A549 (cell line): ENCODE data around the gene NANOS2. TPM values are rescaled to one million over a fixed set of nuclear protein-coding genes. Genes with fewer than 3 reads are reported as not detected.

ENCODE experiments used
- ATAC-seq, 2 experiments: fragments of 200-7000 bp in 1 of 2; fragments of >200 bp in 1 of 2; cut with Nextera tagmentation in 1 of 2; cut with Tn5 transposase in 1 of 2; 3 replicates each; pipeline versions ENCODE4 v1.8.0 to v1.9.1; 2018 to 2020; ENCODE audit warnings: mild to moderate bottlenecking in 1 of 2, moderate library complexity in 1 of 2
- CTCF ChIA-PET: fragments of 300-600 bp; sonication (Branson Sonifier 250); formaldehyde crosslinking; extraction: SDS; loops from one replicate; lab custom pipeline; 2021; ENCODE audit warnings: antibody characterized with exemption, inconsistent platforms; lab: Yijun Ruan, JAX
- POLR2A ChIA-PET: fragments of 350-600 bp; formaldehyde crosslinking; extraction: SDS; loops from one replicate; lab custom pipeline; 2021; ENCODE audit warnings: antibody characterized with exemption, inconsistent platforms; lab: Yijun Ruan, JAX
- DNase-seq, 2 experiments: peaks; one replicate each; pipeline versions ENCODE4 v3.0.0 to v3.0.0-alpha.2; 2011 to 2016; ENCODE audit warnings: low read depth in 1 of 2, low spot score in 1 of 2
- FAIRE-seq: peaks from 2 replicates; lab custom pipeline; 2011; peaks lifted over from hg19 to GRCh38; lab: Jason Lieb, UNC
- H3K27ac ChIP-seq, 2 experiments: fragments of >200 bp; sonication (Bioruptor Twin); formaldehyde crosslinking; 3 replicates each; pipeline ENCODE4 v1.5.1; 2016 to 2017
- H3K4me1 ChIP-seq: fragments of >200 bp; sonication (Bioruptor Twin); formaldehyde crosslinking; 3 replicates; pipeline ENCODE4 v1.6.1; 2016
- H3K4me2 ChIP-seq: fragments of >200 bp; sonication (Bioruptor Twin); formaldehyde crosslinking; 3 replicates; pipeline ENCODE4 v1.6.1; 2016
- H3K4me3 ChIP-seq: fragments of >200 bp; sonication (Bioruptor Twin); formaldehyde crosslinking; 3 replicates; pipeline ENCODE4 v1.5.1; 2016
- H3K9me3 ChIP-seq: fragments of >200 bp; sonication (Bioruptor Twin); formaldehyde crosslinking; 3 replicates; pipeline ENCODE4 v1.6.1; 2016
- CBX2 ChIP-seq: fragments of 200-600 bp; sonication (generic); IDR thresholded peaks from 2 replicates; pipeline ENCODE4 v1.6.1; 2016; ENCODE audit warnings: low read depth, mild to moderate bottlenecking, borderline replicate concordance
- CEBPB ChIP-seq, 2 experiments: fragments of >200 bp in 1 of 2; sonication (Bioruptor Twin) in 1 of 2; formaldehyde crosslinking in 1 of 2; IDR thresholded peaks; 2 replicates each; pipeline ENCODE4 v1.6.1; 2012 to 2016
- E2F6 ChIP-seq: IDR thresholded peaks from 2 replicates; pipeline ENCODE4 v1.6.1; 2012; ENCODE audit warnings: low read depth, borderline replicate concordance
- EP300 ChIP-seq, 2 experiments: fragments of >200 bp; sonication (Bioruptor Twin); formaldehyde crosslinking; IDR thresholded peaks; 2 replicates in 1 of 2; 3 replicates in 1 of 2; pipeline ENCODE4 v1.6.1; 2016 to 2017
- FOSB ChIP-seq: fragments of 250-450 bp; sonication (Bioruptor Pico); IDR thresholded peaks from 2 replicates; pipeline ENCODE4 v1.5.0; 2020; ENCODE audit warnings: mild to moderate bottlenecking, moderate library complexity
- FOSL2 ChIP-seq, 2 experiments: fragments of 450-650 bp in 1 of 2; fragments of >200 bp in 1 of 2; sonication (Bioruptor Twin) in 1 of 2; formaldehyde crosslinking; IDR thresholded peaks; 2 replicates each; pipeline versions ENCODE4 v1.5.0 to v1.6.1; 2016 to 2020; ENCODE audit warnings: mild to moderate bottlenecking in 1 of 2, moderate library complexity in 1 of 2
- HOXB5 ChIP-seq: fragments of 250-450 bp; sonication (Bioruptor Pico); IDR thresholded peaks from 2 replicates; pipeline ENCODE4 v1.5.0; 2020; ENCODE audit warnings: mild to moderate bottlenecking, moderate library complexity
- JUN ChIP-seq, 2 experiments: fragments of >200 bp; sonication (Bioruptor Twin); formaldehyde crosslinking; IDR thresholded peaks; 2 replicates in 1 of 2; 3 replicates in 1 of 2; pipeline ENCODE4 v1.6.1; 2016 to 2017
- JUNB ChIP-seq: fragments of >200 bp; sonication (Bioruptor Twin); formaldehyde crosslinking; IDR thresholded peaks from 2 replicates; pipeline ENCODE4 v1.6.1; 2016
- KDM5A ChIP-seq: fragments of 200-600 bp; sonication (generic); IDR thresholded peaks from 2 replicates; pipeline ENCODE4 v1.6.1; 2016; ENCODE audit warnings: antibody characterized with exemption, mild to moderate bottlenecking
- MAFK ChIP-seq: fragments of 450-650 bp; IDR thresholded peaks from 2 replicates; pipeline ENCODE4 v1.6.1; 2014; ENCODE audit not compliant: partially characterized antibody
- MAZ ChIP-seq: fragments of 150-350 bp; IDR thresholded peaks from 2 replicates; pipeline ENCODE4 v1.6.1; 2014; ENCODE audit warnings: antibody characterized with exemption, low read depth, low read length, borderline replicate concordance
- MYC ChIP-seq: IDR thresholded peaks from 2 replicates; pipeline ENCODE4 v1.6.1; 2012; ENCODE audit warnings: mild to moderate bottlenecking, inconsistent platforms, low read length, improper control_type of control experiment, borderline replicate concordance
- NFE2L2 ChIP-seq: fragments of 150-350 bp; conservative IDR thresholded peaks from 2 replicates; pipeline ENCODE4 v1.6.1; 2014; ENCODE audit warnings: low read length
- RAD21 ChIP-seq, 2 experiments: fragments of >200 bp in 1 of 2; sonication (Bioruptor Twin) in 1 of 2; formaldehyde crosslinking in 1 of 2; IDR thresholded peaks in 1 of 2; conservative IDR thresholded peaks in 1 of 2; 2 replicates in 1 of 2; 3 replicates in 1 of 2; pipeline ENCODE4 v1.6.1; 2012 to 2018; ENCODE audit warnings: inconsistent platforms in 1 of 2
- RCOR1 ChIP-seq: fragments of 150-350 bp; IDR thresholded peaks from 2 replicates; pipeline ENCODE4 v1.6.1; 2014; ENCODE audit warnings: antibody characterized with exemption, low read length, low read depth
- RNF2 ChIP-seq: fragments of 200-600 bp; sonication (generic); IDR thresholded peaks from 2 replicates; pipeline ENCODE4 v1.6.1; 2016; ENCODE audit warnings: low read depth, mild to moderate bottlenecking, antibody characterized with exemption, moderate library complexity, borderline replicate concordance
- SREBF2 ChIP-seq: fragments of 450-650 bp; IDR thresholded peaks from 2 replicates; pipeline ENCODE4 v1.6.1; 2014; ENCODE audit warnings: mild to moderate bottlenecking, moderate library complexity
- TP53 ChIP-seq: fragments of 250-450 bp; sonication (Bioruptor Pico); IDR thresholded peaks from 2 replicates; pipeline ENCODE4 v1.5.0; 2021; ENCODE audit warnings: mild to moderate bottlenecking, moderate library complexity
- ZC3H11A ChIP-seq: fragments of 450-650 bp; IDR thresholded peaks from 2 replicates; pipeline ENCODE4 v1.6.1; 2014; ENCODE audit warnings: antibody characterized with exemption, mild to moderate bottlenecking
- ZFP36 ChIP-seq: fragments of 450-650 bp; IDR thresholded peaks from 2 replicates; pipeline ENCODE4 v1.6.1; 2014; ENCODE audit warnings: borderline replicate concordance; ENCODE audit not compliant: partially characterized antibody
- ZNF302 ChIP-seq: fragments of 250-450 bp; sonication (Bioruptor Pico); IDR thresholded peaks from 2 replicates; pipeline ENCODE4 v1.9.0; 2021; ENCODE audit warnings: inconsistent platforms, mild to moderate bottlenecking, moderate library complexity
- WGBS: methylation state at CpG from one replicate; pipeline ENCODE4 v1.1.6; 2017; ENCODE audit errors: missing lambda C conversion rate; 5-methylcytosine and 5-hydroxymethylcytosine counted together
- polyA plus RNA-seq, 4 experiments: library from polyadenylated mRNA; depleted of rRNA in 3 of 4; stranded (reverse); fragments of >200 nt; fragmentation: RNase III in 1 of 4; extraction: RNeasy Plus Mini Kit Qiagen cat#74134 plus additional on column Dnase treatment in 1 of 4; gene quantifications; 2 replicates in 3 of 4; 3 replicates in 1 of 4; pipeline ENCODE4 v1.2.3, GENCODE V29; 2011 to 2017
- TF ChIP-seq, protein P1 (sequence below): fragments of >200 bp; sonication (Bioruptor Twin); formaldehyde crosslinking; IDR thresholded peaks from 3 replicates; pipeline ENCODE4 v1.5.1; 2016

The NANOS2 gene
- polyA plus RNA-seq, 2 of the 4 experiments (the other 2 are of a cell fraction): not detected

- TF ChIP-seq E2F6: no peak
- TF ChIP-seq JUN (IDR thresholded peaks at IDR 0.05): no peak
- TF ChIP-seq CBX2: no peak
- no peak for TF ChIP-seq ZFP36
- TF ChIP-seq, all 56 proteins: peak for 0
Measured at GRCh38 chr19:45935267-45935666, 20.7 kb upstream of the NANOS2 start (continued).

GRCh38 chr19:45934551-45935230 is 20.1 kb upstream of the NANOS2 start:
- DNase-seq (no peak), FAIRE-seq (no peak), ATAC-seq (peak in 1 of 2 experiments; percentile 31; a peak in 1 of 6 replicates)
- ChIA-PET POLR2A (no interaction called here), CTCF (interaction anchor here (1.0 to 2.5 kb wide), 4 partner anchors 10 to 94 kb away, joined by 3 to 18 read pairs (median 4); no protein-coding TSS in a partner anchor)
- no peak for TF ChIP-seq CEBPB (IDR thresholded peaks at IDR 0.05)
- TF ChIP-seq HOXB5 (CRISPR knock-in tag): no peak
- TF ChIP-seq RNF2: no peak
- Histone ChIP-seq H3K4me2 (peak overlapping the region; percentile 38), H3K4me3 (no peak overlapping the region), H3K27ac (no peak overlapping the region), H3K9me3 (no peaks in the 10 kb centered on the region), H3K4me1 (peaks cover 11% of the 10 kb centered on the region; the same call in 1 of the 3 replicates)
- 3% methylated on average over 18 of the region's 19 CpGs for WGBS

DNA sequence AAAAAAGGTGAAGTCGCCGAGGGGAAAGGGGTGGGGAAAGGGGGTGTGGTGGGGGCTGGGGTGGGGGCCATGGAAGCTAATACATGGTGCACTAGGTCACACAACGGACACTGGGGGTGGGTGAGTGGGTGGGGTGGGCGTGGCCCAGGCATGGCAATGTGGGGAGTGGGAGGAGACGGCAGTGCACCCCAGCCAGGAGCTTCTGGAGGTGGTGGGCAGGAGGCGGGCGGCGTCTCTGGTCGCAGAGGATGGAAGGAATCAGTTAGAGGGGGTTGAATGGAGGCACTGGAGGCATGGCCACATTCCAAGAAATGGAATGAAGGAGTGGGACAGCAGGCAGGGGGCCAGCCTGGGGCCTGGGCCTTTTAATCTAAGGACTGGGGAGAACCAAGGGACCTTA is 19.2 kb upstream of the NANOS2 start:
- peaks cover 11% of the 10 kb centered on the region; the same call in 1 of the 3 replicates for H3K4me1 ChIP-seq
- FAIRE-seq: no peak
- DNase-seq: no peak
- no peak for TF ChIP-seq MAFK
- TF ChIP-seq ZC3H11A: no peak
- no peak for TF ChIP-seq FOSL2 (IDR thresholded peaks at IDR 0.05)
- TF ChIP-seq FOSL2 (CRISPR knock-in tag; IDR thresholded peaks at IDR 0.05): no peak
- TF ChIP-seq SREBF2: no peak
- TF ChIP-seq FOSB (CRISPR knock-in tag): no peak
- no peak for TF ChIP-seq KDM5A
- TF ChIP-seq NFE2L2: no peak
- TF ChIP-seq RAD21 (conservative IDR thresholded peaks at IDR 0.05 in 1 of 2, IDR thresholded peaks at IDR 0.05 in 1 of 2): no peak
- no peak for TF ChIP-seq TP53 (CRISPR knock-in tag)
- no peak for TF ChIP-seq RCOR1
- TF ChIP-seq MYC: no peak
- no peak for TF ChIP-seq RNF2
- TF ChIP-seq ZNF302 (CRISPR knock-in tag): no peak
- no peak for TF ChIP-seq MAZ
- TF ChIP-seq EP300 (IDR thresholded peaks at IDR 0.05): no peak
- TF ChIP-seq JUNB: no peak
- TF ChIP-seq, protein P1, sequence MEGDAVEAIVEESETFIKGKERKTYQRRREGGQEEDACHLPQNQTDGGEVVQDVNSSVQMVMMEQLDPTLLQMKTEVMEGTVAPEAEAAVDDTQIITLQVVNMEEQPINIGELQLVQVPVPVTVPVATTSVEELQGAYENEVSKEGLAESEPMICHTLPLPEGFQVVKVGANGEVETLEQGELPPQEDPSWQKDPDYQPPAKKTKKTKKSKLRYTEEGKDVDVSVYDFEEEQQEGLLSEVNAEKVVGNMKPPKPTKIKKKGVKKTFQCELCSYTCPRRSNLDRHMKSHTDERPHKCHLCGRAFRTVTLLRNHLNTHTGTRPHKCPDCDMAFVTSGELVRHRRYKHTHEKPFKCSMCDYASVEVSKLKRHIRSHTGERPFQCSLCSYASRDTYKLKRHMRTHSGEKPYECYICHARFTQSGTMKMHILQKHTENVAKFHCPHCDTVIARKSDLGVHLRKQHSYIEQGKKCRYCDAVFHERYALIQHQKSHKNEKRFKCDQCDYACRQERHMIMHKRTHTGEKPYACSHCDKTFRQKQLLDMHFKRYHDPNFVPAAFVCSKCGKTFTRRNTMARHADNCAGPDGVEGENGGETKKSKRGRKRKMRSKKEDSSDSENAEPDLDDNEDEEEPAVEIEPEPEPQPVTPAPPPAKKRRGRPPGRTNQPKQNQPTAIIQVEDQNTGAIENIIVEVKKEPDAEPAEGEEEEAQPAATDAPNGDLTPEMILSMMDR: no peak
- TF ChIP-seq, all 56 proteins: peak for 0
- Histone ChIP-seq H3K4me3 (no peak overlapping the region), H3K27ac (no peak overlapping the region), H3K9me3 (no peaks in the 10 kb centered on the region), H3K4me2 (no peak overlapping the region)
- POLR2A ChIA-PET: no interaction called here
- WGBS: 5% methylated on average over 7 of the region's 9 CpGs
- no peak for ATAC-seq
- CTCF ChIA-PET: interaction anchor here (1.0 to 2.5 kb wide), 4 partner anchors 11 to 95 kb away, joined by 3 to 18 read pairs (median 4); no protein-coding TSS in a partner anchor
